ENCODE measurements around the gene UBXN2A. TPM values are rescaled to one million over a fixed set of nuclear protein-coding genes. Genes with fewer than 3 reads are reported as not detected.
"Not testable (repeated sequence)": the region's sequence is repeated elsewhere in the genome, so short reads cannot be mapped to it uniquely, and the experiment has no call there.

The UBXN2A gene
- total RNA-seq, 5 donors from 2014 or later (not counting 1 experiment from before 2014, with no cell fraction given) = 10.1 to 14.3 (median 12.3) TPM

- no peaks in the 10 kb centered on the region for H3K9me3 ChIP-seq
- Mint-ChIP-seq H3K27me3 (no peaks in the 10 kb centered on the region), H3K9me3 (no peaks in the 10 kb centered on the region), H3K4me3 (no peak overlapping the region), H3K4me1 (peaks cover 13 to 14% (median 13%) of the 10 kb centered on the region in 3 donors), H3K36me3 (peaks cover 4% of the 10 kb centered on the region), H3K27ac (no peak overlapping the region)
- no peak overlapping the region for H3K27ac ChIP-seq (ENCODE audit: low read length)
- DNase-seq (no peak), ATAC-seq (replicated peaks in 1 of 4) (no peak)
- no peak overlapping the region for H3K4me3 ChIP-seq (ENCODE audit: control insufficient read depth in 1 of 2, extremely low read depth in 1 of 2, low read length in 1 of 2)
- CTCF ChIA-PET = no interaction called here
- H3K27me3 ChIP-seq (replicated peaks in 1 of 2; ENCODE audit: control insufficient read depth in 2 of 2, extremely low read depth in 1 of 2, insufficient read depth in 2 of 2, low read length in 1 of 2) = no peaks in the 10 kb centered on the region
- POLR2A ChIA-PET = no interaction called here
- no peaks in the 10 kb centered on the region for H3K36me3 ChIP-seq (ENCODE audit: control insufficient read depth in 2 of 2, extremely low read depth in 1 of 2, insufficient read depth in 1 of 2, low read length in 1 of 2)
- H3K4me1 ChIP-seq (ENCODE audit: control insufficient read depth in 1 of 2, extremely low read depth in 1 of 2, insufficient read depth in 2 of 2, low read length in 2 of 2) = no peaks in the 10 kb centered on the region
- 100% methylated on average over 1 of the region's 2 CpGs for WGBS (ENCODE audit: insufficient coverage)
Measured at GRCh38 chr2:23947350-23947749, 7.1 kb downstream of the UBXN2A start.

- H3K36me3 Mint-ChIP-seq; H3K9me3 ChIP-seq; ATAC-seq (replicated peaks in 1 of 4); CTCF ChIA-PET; H3K9me3 Mint-ChIP-seq; DNase-seq; H3K27me3 Mint-ChIP-seq; H3K27me3 ChIP-seq (replicated peaks in 1 of 2; ENCODE audit: control insufficient read depth in 2 of 2, extremely low read depth in 1 of 2, insufficient read depth in 2 of 2, low read length in 1 of 2); H3K4me1 ChIP-seq (ENCODE audit: control insufficient read depth in 1 of 2, extremely low read depth in 1 of 2, insufficient read depth in 2 of 2, low read length in 2 of 2); H3K4me3 Mint-ChIP-seq; H3K36me3 ChIP-seq (ENCODE audit: control insufficient read depth in 2 of 2, extremely low read depth in 1 of 2, insufficient read depth in 1 of 2, low read length in 1 of 2); H3K27ac ChIP-seq (ENCODE audit: low read length); H3K27ac Mint-ChIP-seq; H3K4me3 ChIP-seq (ENCODE audit: control insufficient read depth in 1 of 2, extremely low read depth in 1 of 2, low read length in 1 of 2): not testable (repeated sequence)
- POLR2A ChIA-PET = interaction anchor here in 1 of 2 donors (1.5 kb wide), 1 partner anchor 26 kb away, joined by 5 read pairs; the partner anchor contains the start of gene ATAD2B
- H3K4me1 Mint-ChIP-seq = peaks cover 6 to 12% (median 7%) of the 10 kb centered on the region in 3 donors
- 100% methylated on average over 3 of the region's 3 CpGs for WGBS (ENCODE audit: insufficient coverage)
Measured at GRCh38 chr2:23952558-23952957, 12.3 kb downstream of the UBXN2A start.

GRCh38 chr2:23953625-23954024, 13.4 kb downstream of the UBXN2A start:
- no peak overlapping the region for H3K27ac Mint-ChIP-seq
- H3K4me3 Mint-ChIP-seq = no peak overlapping the region
- CTCF ChIA-PET = interaction anchor here in 1 of 2 donors (0.6 kb wide), 2 partner anchors 99 to 1175 kb away, joined by 4 to 7 read pairs; no protein-coding TSS in a partner anchor
- Histone ChIP-seq H3K27me3 (replicated peaks in 1 of 2; ENCODE audit: control insufficient read depth in 2 of 2, extremely low read depth in 1 of 2, insufficient read depth in 2 of 2, low read length in 1 of 2) (no peaks in the 10 kb centered on the region), H3K4me1 (ENCODE audit: control insufficient read depth in 1 of 2, extremely low read depth in 1 of 2, insufficient read depth in 2 of 2, low read length in 2 of 2) (no peaks in the 10 kb centered on the region), H3K4me3 (ENCODE audit: control insufficient read depth in 1 of 2, extremely low read depth in 1 of 2, low read length in 1 of 2) (no peak overlapping the region), H3K9me3 (no peaks in the 10 kb centered on the region), H3K36me3 (ENCODE audit: control insufficient read depth in 2 of 2, extremely low read depth in 1 of 2, insufficient read depth in 1 of 2, low read length in 1 of 2) (peaks cover 0 to 3% of the 10 kb centered on the region in 2 donors), H3K27ac (ENCODE audit: low read length) (no peak overlapping the region)
- H3K4me1 Mint-ChIP-seq = peaks cover 6 to 12% (median 7%) of the 10 kb centered on the region in 3 donors
- DNase-seq (no peak), ATAC-seq (replicated peaks in 1 of 4) (no peak)
- no peaks in the 10 kb centered on the region for H3K36me3 Mint-ChIP-seq
- no peaks in the 10 kb centered on the region for H3K9me3 Mint-ChIP-seq
- H3K27me3 Mint-ChIP-seq = no peaks in the 10 kb centered on the region
- POLR2A ChIA-PET = interaction anchor here (0.6 to 1.5 kb wide), 2 partner anchors 27 to 39 kb away, joined by 5 to 8 read pairs; partner anchors contain the start of gene ATAD2B (in 1 of the 2)

- 100% methylated on average over 1 of the region's 6 CpGs for WGBS (ENCODE audit: insufficient coverage)
- CTCF ChIA-PET = no interaction called here
Measured at GRCh38 chr2:23954325-23955014, 14.2 kb downstream of the UBXN2A start.

GRCh38 chr2:23967846-23968245, 27.6 kb downstream of the UBXN2A start:
- ATAC-seq (replicated peaks in 1 of 4) (no peak), DNase-seq (no peak)
- no peak overlapping the region for H3K4me3 Mint-ChIP-seq
- H3K27ac Mint-ChIP-seq = no peak overlapping the region
- ChIA-PET POLR2A (interaction anchor here in 1 of 2 donors (0.6 kb wide), 1 partner anchor 40 kb away, joined by 9 read pairs; no protein-coding TSS in a partner anchor), CTCF (interaction anchor here in 1 of 2 donors (0.7 kb wide), 1 partner anchor 205 kb away, joined by 3 read pairs; no protein-coding TSS in a partner anchor)
- H3K9me3 Mint-ChIP-seq = no peaks in the 10 kb centered on the region
- Histone ChIP-seq H3K27me3 (replicated peaks in 1 of 2; ENCODE audit: control insufficient read depth in 2 of 2, extremely low read depth in 1 of 2, insufficient read depth in 2 of 2, low read length in 1 of 2) (no peaks in the 10 kb centered on the region), H3K4me3 (ENCODE audit: control insufficient read depth in 1 of 2, extremely low read depth in 1 of 2, low read length in 1 of 2) (no peak overlapping the region), H3K9me3 (no peaks in the 10 kb centered on the region), H3K4me1 (ENCODE audit: control insufficient read depth in 1 of 2, extremely low read depth in 1 of 2, insufficient read depth in 2 of 2, low read length in 2 of 2) (no peaks in the 10 kb centered on the region), H3K27ac (ENCODE audit: low read length) (no peak overlapping the region), H3K36me3 (ENCODE audit: control insufficient read depth in 2 of 2, extremely low read depth in 1 of 2, insufficient read depth in 1 of 2, low read length in 1 of 2) (peaks cover 0 to 5% of the 10 kb centered on the region in 2 donors)
- no CpG with 5 or more reads among the region's 4 CpGs for WGBS (ENCODE audit: insufficient coverage)
- H3K4me1 Mint-ChIP-seq = peaks cover 0 to 6% (median 2%) of the 10 kb centered on the region in 3 donors
- H3K36me3 Mint-ChIP-seq = peaks cover 15% of the 10 kb centered on the region
- no peaks in the 10 kb centered on the region for H3K27me3 Mint-ChIP-seq

More at GRCh38 chr2:23954325-23955014, 14.2 kb downstream of the UBXN2A start:
- Mint-ChIP-seq H3K4me3 (no peak overlapping the region), H3K27me3 (no peaks in the 10 kb centered on the region), H3K4me1 (peaks cover 6 to 12% (median 7%) of the 10 kb centered on the region in 3 donors), H3K27ac (no peak overlapping the region), H3K36me3 (peaks cover under 1% of the 10 kb centered on the region), H3K9me3 (no peaks in the 10 kb centered on the region)
- H3K4me3 ChIP-seq (ENCODE audit: control insufficient read depth in 1 of 2, extremely low read depth in 1 of 2, low read length in 1 of 2) = no peak overlapping the region
- H3K4me1 ChIP-seq (ENCODE audit: control insufficient read depth in 1 of 2, extremely low read depth in 1 of 2, insufficient read depth in 2 of 2, low read length in 2 of 2) = no peaks in the 10 kb centered on the region
- DNase-seq (no peak), ATAC-seq (replicated peaks in 1 of 4) (no peak)
- H3K9me3 ChIP-seq = no peaks in the 10 kb centered on the region
- H3K36me3 ChIP-seq (ENCODE audit: control insufficient read depth in 2 of 2, extremely low read depth in 1 of 2, insufficient read depth in 1 of 2, low read length in 1 of 2) = peaks cover 0 to 4% of the 10 kb centered on the region in 2 donors
- no peaks in the 10 kb centered on the region for H3K27me3 ChIP-seq (replicated peaks in 1 of 2; ENCODE audit: control insufficient read depth in 2 of 2, extremely low read depth in 1 of 2, insufficient read depth in 2 of 2, low read length in 1 of 2)
- POLR2A ChIA-PET = no interaction called here
- no peak overlapping the region for H3K27ac ChIP-seq (ENCODE audit: low read length)

- Mint-ChIP-seq H3K27ac (no peak overlapping the region), H3K27me3 (no peaks in the 10 kb centered on the region), H3K4me3 (no peak overlapping the region), H3K4me1 (no peaks in the 10 kb centered on the region), H3K9me3 (no peaks in the 10 kb centered on the region), H3K36me3 (peaks cover 14% of the 10 kb centered on the region)
- 97% methylated on average over 5 of the region's 8 CpGs for WGBS (ENCODE audit: insufficient coverage)
- no peaks in the 10 kb centered on the region for H3K9me3 ChIP-seq
- peaks cover 0 to 15% of the 10 kb centered on the region in 2 donors for H3K36me3 ChIP-seq (ENCODE audit: control insufficient read depth in 2 of 2, extremely low read depth in 1 of 2, insufficient read depth in 1 of 2, low read length in 1 of 2)
- CTCF ChIA-PET = interaction anchor here in 1 of 2 donors (1.1 kb wide), 1 partner anchor 76 kb away, joined by 7 read pairs; no protein-coding TSS in a partner anchor
- H3K27me3 ChIP-seq (replicated peaks in 1 of 2; ENCODE audit: control insufficient read depth in 2 of 2, extremely low read depth in 1 of 2, insufficient read depth in 2 of 2, low read length in 1 of 2) = no peaks in the 10 kb centered on the region
- H3K27ac ChIP-seq (ENCODE audit: low read length) = no peak overlapping the region
- ATAC-seq (replicated peaks in 1 of 4) (no peak), DNase-seq (no peak)
- POLR2A ChIA-PET = no interaction called here
- H3K4me3 ChIP-seq (ENCODE audit: control insufficient read depth in 1 of 2, extremely low read depth in 1 of 2, low read length in 1 of 2) = no peak overlapping the region
- no peaks in the 10 kb centered on the region for H3K4me1 ChIP-seq (ENCODE audit: control insufficient read depth in 1 of 2, extremely low read depth in 1 of 2, insufficient read depth in 2 of 2, low read length in 2 of 2)
Measured at GRCh38 chr2:23976883-23977282, 36.6 kb downstream of the UBXN2A start.

All from T-cell (primary cell).